GM21723 (cell line): Measurements from ENCODE around the gene PTX4.
"Not testable (repeated sequence)": the region's sequence is repeated elsewhere in the genome, so short reads cannot be mapped to it uniquely, and the experiment has no call there.

Source experiments
- ATAC-seq: cut with Tn5 transposase; IDR thresholded peaks from one replicate; pipeline ENCODE4 v1.9.1; 2021; ENCODE audit warnings: mild to moderate bottlenecking, moderate library complexity; ENCODE audit not compliant: unreplicated experiment

The PTX4 gene

GRCh38 chr16:1446296-1447080 lies 42.3 kb downstream of the PTX4 start:
- ATAC-seq = no peak

- no peak for ATAC-seq
Observed at GRCh38 chr16:1445518-1446203, 43.1 kb downstream of the PTX4 start.

DNA sequence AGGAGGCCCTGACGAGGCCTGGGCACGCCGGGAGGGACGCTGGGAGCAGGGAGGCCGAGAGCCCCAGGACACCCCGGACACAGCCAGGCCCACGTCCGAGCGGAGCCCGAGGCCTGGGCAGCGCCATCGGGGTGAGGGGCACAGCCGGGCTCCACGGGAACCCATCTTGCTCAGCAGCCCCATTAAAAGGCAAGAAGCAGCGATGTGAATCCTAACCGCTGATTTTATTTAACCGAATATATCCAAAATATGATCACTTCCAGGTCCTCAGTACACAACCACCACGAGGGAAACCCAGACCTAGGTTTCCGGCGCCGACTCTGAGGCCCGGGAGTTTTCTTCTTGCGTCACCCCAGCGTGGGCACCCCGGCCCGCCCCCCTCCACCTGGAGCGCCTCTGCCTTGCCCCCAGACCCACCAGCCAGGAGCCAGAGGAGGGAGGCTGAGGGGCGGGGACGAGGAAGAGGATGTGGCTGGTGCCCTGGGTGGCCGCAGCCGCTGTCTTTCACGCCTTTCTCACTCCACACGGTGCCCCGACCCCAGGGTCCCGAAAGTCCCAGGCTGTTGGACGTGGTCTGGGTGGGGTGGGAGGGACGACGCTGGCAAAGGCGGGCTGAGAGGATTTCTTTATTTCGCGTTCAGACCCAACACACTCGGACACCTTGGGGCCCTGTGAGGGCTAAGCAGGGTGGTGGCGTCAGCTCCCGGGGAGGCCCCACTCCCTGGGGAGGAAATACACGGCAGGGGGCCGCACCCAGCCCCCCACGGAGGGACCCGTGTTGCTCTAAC lies 43.8 kb downstream of the PTX4 start:
- ATAC-seq = no peak

DNA sequence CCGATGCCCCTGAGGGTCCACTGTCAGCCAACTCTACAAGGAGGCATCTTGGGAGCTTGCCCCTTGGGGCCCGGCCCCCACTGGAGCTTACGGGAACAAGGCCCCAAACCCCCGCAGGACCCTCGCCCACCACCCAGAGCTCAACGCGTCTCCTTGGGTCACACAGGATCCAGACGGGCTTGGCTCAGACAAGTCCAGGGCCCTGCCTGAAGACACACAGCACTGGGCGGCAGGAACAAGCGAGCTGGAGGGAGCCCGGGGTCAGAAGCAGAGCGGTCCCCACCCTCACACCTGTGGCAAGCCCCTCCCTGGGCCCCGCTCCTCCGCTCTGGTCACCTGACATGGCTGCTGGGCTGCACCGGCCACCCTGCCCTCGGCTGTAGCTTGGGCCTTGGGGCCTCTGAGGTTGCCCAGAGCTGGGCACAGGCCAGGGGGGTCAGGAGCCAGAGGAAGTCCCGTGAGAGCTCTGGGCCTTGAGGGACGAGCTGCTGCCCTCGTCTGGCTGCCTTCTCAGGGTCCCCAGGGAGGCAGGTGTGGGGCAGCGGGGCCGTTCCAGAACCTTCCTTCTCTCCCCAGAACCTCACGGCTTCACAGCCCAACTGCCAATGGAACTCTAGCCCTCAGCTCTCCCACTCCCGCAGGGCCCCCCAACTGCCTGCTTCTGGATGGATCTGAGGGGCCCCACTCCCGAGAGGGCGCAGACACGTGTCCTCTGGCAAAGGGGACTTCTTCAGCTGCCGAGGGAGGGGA lies 44.6 kb downstream of the PTX4 start, which contains the start of gene CCDC154:
Gene CCDC154, minus strand, starts transcription at position 577 of the 750 bp plus-strand sequence. Its CDS starts 234 bp downstream, at position 343.
- ATAC-seq = no peak

- no peak for ATAC-seq
Observed at GRCh38 chr16:1443403-1443973, 45.3 kb downstream of the PTX4 start.

DNA sequence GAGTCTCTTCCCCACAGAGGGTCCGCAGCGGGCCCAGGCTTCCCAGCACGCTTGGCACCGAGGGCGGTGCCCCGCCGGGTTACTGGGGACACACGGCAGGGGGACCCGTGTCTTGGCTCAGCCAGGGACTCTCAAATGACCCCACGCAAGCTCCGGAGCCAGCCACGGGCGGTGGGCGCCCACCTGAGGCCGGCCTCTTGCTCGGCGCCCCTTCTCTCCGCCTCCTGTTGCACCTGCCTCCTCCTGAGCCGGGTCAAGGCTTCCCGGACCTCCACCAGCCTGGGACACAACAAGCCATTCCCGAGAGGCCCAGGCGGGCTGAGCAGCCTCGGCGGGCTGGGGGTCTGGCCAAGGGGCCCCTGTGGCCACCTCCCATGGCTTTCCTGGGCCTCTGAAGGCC lies 46.0 kb downstream of the PTX4 start:
- ATAC-seq = no peak

DNA sequence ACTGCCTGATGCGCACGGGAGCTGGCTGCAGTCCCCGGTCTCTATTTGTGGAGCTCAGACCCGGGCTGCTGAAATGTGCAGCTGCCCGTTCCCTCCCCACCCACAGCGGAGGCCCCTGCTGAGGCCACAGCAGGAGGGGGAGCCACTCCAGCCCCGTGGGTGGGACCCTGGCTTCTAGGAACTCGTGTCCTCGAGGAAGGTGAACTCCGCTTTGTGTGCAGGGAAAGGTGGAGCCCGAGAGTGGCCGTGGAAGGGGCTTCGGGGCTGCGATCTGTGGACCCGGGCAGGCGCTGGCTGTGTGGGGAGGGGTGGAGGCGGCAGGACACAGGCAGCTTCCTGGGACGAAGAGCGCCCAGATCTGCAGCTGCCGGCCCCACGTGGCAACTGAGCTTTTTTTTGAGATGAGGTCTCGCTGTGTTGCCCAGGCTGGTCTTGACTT lies 47.3 kb downstream of the PTX4 start:
- no peak for ATAC-seq

DNA sequence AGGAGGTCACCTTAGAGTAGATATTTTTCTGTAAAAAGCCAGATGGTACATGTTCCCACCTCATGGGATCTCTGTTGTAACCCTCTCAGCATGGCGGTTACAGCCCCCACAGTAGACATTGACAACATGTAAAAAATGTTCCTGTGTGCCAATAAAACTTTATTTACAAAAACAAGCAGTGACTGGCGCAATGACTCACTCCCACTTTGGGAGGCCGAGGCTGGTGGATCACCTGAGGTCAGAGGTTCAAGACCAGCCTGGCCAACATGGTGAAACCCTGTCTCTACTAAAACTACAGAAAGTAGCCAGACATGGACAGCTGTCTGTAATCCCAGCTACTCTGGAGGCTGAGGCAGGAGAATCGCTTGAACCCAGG lies 49.1 kb downstream of the PTX4 start:
- not testable (repeated sequence) for ATAC-seq

DNA sequence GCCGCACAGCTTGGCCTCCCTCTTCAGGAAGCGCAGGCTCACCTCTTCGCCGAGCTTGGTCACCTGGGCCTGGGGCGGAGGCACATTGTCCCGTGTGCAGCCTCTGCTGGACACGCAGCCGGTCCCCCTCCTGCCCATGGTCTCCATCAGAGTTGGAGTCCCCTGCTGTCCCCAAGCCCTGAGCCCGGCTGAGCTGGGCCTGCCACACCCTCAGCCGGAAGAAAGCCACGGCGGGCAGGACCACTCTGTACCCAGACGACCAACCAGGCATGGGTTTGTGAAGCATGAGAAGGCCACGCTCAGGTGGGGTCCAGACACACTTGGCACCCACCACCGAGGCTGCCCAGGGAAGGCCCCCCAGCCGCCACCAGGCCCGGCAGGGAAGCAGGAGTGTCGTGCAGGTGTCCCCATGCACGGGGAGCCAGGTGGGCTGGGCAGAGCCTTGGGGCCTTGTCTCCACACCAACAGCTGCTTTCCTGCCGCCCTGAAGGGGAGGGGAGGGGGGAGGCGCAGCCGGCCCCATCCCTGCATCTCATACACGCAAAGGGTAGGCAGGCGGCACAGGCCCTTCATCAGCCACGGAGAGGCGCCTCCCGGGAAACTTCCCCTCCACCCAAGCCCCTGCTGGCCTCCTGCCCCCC lies 49.6 kb downstream of the PTX4 start:
- no peak for ATAC-seq

DNA sequence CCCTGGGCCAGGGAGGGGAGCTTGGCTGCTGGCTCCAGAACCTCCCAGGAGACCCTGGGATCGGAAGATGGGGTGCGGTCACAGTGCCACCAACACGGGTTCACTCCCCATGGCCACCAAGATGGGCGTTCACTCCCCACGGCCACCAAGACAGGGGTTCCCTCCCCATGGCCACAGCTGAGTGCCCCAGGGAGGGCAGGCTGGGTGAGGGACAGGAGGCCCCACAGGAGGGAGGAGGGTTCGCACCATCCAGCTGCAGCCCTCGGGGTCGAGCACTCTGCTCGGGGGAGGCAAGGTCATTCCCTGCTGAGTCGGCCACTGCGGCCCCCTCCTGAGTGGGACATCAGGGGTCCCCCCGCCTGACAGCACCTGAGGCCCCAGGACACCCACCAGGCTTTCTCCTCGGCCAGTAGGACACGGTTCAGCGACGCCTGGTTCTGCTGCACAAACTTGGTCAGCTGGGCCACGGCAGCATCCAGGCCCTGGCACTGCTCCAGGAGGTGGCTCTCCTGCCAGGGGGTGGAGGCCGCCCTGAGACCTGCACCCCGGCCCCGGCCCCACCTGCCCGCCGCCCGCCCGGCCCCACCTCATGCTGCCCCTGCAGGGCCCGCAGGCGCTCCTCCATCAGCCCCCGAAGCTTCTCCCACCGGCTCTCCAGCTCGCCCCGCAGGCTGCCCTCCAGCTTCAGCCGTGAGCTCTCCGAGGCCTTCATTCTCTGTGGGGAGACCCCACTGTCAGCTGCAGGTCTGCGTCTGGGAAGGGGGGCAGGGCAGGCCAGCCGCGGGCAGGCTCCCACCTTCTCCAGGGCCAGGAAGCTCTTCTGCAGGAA lies 50.3 kb downstream of the PTX4 start:
- ATAC-seq = no peak

DNA sequence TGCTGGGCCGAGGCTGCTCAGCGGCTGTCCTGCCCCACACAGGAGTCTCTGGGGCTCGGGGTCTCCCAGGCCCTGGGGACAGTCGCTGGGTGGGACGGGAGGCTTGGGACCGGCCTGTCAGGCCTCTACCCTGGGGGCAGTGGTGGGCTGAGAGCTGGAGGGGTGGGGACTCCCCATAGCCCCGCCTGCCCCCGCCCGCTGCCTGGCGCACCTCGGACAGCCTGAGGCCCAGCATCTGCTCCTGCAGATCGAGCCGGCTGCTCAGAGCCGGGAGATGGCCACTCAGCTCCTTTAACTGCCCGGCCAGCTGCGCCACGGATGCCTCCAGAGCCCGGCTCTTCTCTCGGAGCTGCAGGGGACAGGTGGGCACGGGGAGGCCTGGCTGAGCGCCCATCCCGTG lies 51.1 kb downstream of the PTX4 start:
- no peak for ATAC-seq

GRCh38 chr16:1436731-1437355 lies 51.9 kb downstream of the PTX4 start:
- no peak for ATAC-seq

DNA sequence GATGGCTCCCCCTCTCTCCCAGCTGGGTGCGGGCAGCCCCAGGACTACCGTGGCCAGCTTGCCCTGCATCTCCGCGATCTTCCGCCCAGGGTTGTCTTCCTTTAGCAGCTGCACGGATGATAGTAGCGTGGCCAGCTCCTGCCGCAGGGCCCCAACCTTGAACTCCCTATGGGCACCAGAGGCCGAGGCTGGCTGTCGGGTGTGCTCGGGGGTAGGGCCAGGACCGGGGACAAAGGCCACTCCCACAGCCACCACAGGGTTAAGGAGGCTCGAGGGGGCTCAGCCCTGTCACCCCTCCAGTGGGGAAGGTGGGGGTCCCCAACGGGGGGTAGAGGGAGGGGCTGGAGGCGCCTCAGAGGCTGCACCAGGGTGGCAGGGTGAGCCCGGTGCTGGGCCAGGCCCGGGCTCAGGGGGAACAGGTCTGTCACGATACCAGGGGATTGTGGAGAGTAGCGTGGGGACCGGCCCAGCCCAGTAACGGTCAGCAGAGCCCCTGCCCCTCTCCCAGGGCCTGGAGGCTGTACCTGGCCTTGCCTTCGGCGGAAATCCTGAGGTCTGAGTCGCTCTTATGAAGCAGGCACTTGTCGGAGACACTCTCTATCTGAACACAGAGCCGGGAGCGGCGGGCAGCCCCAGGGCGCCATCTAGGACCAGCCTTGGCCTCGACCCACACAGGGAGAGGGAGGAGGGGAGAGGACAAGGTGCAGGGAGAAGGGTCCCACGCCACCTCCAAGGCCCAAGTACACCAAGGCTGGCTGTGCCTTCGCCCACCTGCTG lies 52.6 kb downstream of the PTX4 start:
- ATAC-seq = no peak
